ENCODE results near the gene PCSK5. TPM values are rescaled to one million over a fixed set of nuclear protein-coding genes. Genes with fewer than 3 reads are reported as not detected.

The PCSK5 gene
- total RNA-seq, 1 experiment from 2014 or later: 6.9 TPM

- TF ChIP-seq ZBTB33 (IDR thresholded peaks at IDR 0.05; ENCODE audit: extremely low read depth, insufficient replicate concordance, low read length) (no peak), CEBPB (IDR thresholded peaks at IDR 0.05; ENCODE audit: low read depth) (no peak), EZH2phosphoT487 (IDR thresholded peaks at IDR 0.05; ENCODE audit: borderline replicate concordance) (no peak), SIN3A (IDR thresholded peaks at IDR 0.05; ENCODE audit: low read depth) (no peak)
Measured at GRCh38 chr9:75881761-75882160, 8.7 kb upstream of the PCSK5 start (continued).

- no peak for ATAC-seq
- intact Hi-C loops (cut with micrococcal nuclease): no loop called here
- no peak for TF ChIP-seq POLR2A (IDR thresholded peaks at IDR 0.05; ENCODE audit: borderline replicate concordance, extremely low read depth, insufficient read depth, insufficient read length)
- no peak for TF ChIP-seq CEBPB (IDR thresholded peaks at IDR 0.05; ENCODE audit: low read depth)
- no peak for TF ChIP-seq SIN3A (IDR thresholded peaks at IDR 0.05; ENCODE audit: low read depth)
- TF ChIP-seq EGR1 (IDR thresholded peaks at IDR 0.05; ENCODE audit: low read depth): no peak
- no peak for TF ChIP-seq CTCF (IDR thresholded peaks at IDR 0.05 in 2 of 3, conservative IDR thresholded peaks at IDR 0.05 in 1 of 3; ENCODE audit: borderline replicate concordance in 1 of 3, insufficient read depth in 1 of 3, low read depth in 2 of 3, low read length in 2 of 3)
- TF ChIP-seq ATF3 (IDR thresholded peaks at IDR 0.05): no peak
- TF ChIP-seq ZBTB33 (IDR thresholded peaks at IDR 0.05; ENCODE audit: extremely low read depth, insufficient replicate concordance, low read length): no peak
- TF ChIP-seq FOSL1 (IDR thresholded peaks at IDR 0.05; ENCODE audit: low read depth): no peak
- TF ChIP-seq ELF1 (IDR thresholded peaks at IDR 0.05; ENCODE audit: borderline replicate concordance, low read depth): no peak
- no peak for TF ChIP-seq SRF (IDR thresholded peaks at IDR 0.05; ENCODE audit: low read depth)
- no peak for TF ChIP-seq CBX3 (IDR thresholded peaks at IDR 0.05; ENCODE audit: low read depth)
- no peak for TF ChIP-seq TCF7L2 (IDR thresholded peaks at IDR 0.05; ENCODE audit: borderline replicate concordance, extremely low read depth, insufficient read depth, insufficient read length)
- no peak for TF ChIP-seq REST (IDR thresholded peaks at IDR 0.05; ENCODE audit: low read depth)
- no peak for TF ChIP-seq EZH2phosphoT487 (IDR thresholded peaks at IDR 0.05; ENCODE audit: borderline replicate concordance)
- no peak for TF ChIP-seq JUND (IDR thresholded peaks at IDR 0.05)
- no peak for TF ChIP-seq EZH2 (IDR thresholded peaks at IDR 0.05)
Measured at GRCh38 chr9:75885652-75886051, 4.8 kb upstream of the PCSK5 start.

More at GRCh38 chr9:75885652-75886051, 4.8 kb upstream of the PCSK5 start:
- no peak overlapping the region for H2AFZ ChIP-seq (ENCODE audit: low read depth, low read length, poor library complexity, severe bottlenecking)
- no peaks in the 10 kb centered on the region for H3K79me2 ChIP-seq (ENCODE audit: insufficient read depth, low read length)
- H3K27me3 ChIP-seq (ENCODE audit: insufficient read depth, low read length): no peaks in the 10 kb centered on the region
- H3K9me3 ChIP-seq (ENCODE audit: control insufficient read depth in 1 of 2, insufficient read depth in 1 of 2, low read depth in 1 of 2, low read length in 2 of 2): no peaks in the 10 kb centered on the region
- no peak overlapping the region for H3K4me3 ChIP-seq (replicated peaks in 1 of 2; ENCODE audit: low read depth in 1 of 2, low read length in 2 of 2)
- H3K9me2 ChIP-seq (ENCODE audit: insufficient read depth): no peaks in the 10 kb centered on the region
- POLR2A ChIA-PET: no interaction called here
- no peak overlapping the region for H3K4me2 ChIP-seq (ENCODE audit: low read length)
- no peak overlapping the region for H3K9ac ChIP-seq (ENCODE audit: low read length)
- RAD21 ChIA-PET (ENCODE audit: low non-redundant PET in 1 of 2, low total read pairs in 2 of 2, uncharacterized antibody in 2 of 2, unreplicated experiment in 2 of 2): no interaction called here
- no peak for DNase-seq (ENCODE audit: low read depth, low spot score)
- no peak overlapping the region for H3K27ac ChIP-seq (ENCODE audit: low read depth, low read length)
- no peaks in the 10 kb centered on the region for H4K20me1 ChIP-seq (ENCODE audit: insufficient read depth)
- BruUV-seq (replicated peaks): no TSS peak
- H3K36me3 ChIP-seq (ENCODE audit: control insufficient read depth in 1 of 2, insufficient read depth in 2 of 2, low read length in 2 of 2): no peaks in the 10 kb centered on the region
- CTCF ChIA-PET: no interaction called here
- H3K4me1 ChIP-seq (ENCODE audit: control insufficient read depth in 1 of 2, insufficient read depth in 2 of 2, low read length in 2 of 2): peaks cover 0 to 9% of the 10 kb centered on the region in 2 experiments; a peak in 1 of 4 replicates
